Stomach (tissue), 9 donors: Measurements from ENCODE around the gene KRT81. TPM values are rescaled to one million over a fixed set of nuclear protein-coding genes. Genes with fewer than 3 reads are reported as not detected.

ENCODE experiments used
- DNase-seq, 2 donors: peaks; one replicate each; pipeline versions ENCODE4 v3.0.0 to v3.0.0-alpha.2; 2013 to 2019
- H3K27ac ChIP-seq, 5 donors: fragments of 200-600 bp in 4 of 5; sonication (generic) in 4 of 5; one replicate each; pipeline ENCODE4 v1.5.1; 2013 to 2019; ENCODE audit warnings: mild to moderate bottlenecking in 1 of 5, moderate library complexity in 1 of 5
- H3K27me3 ChIP-seq, 3 donors: fragments of 200-600 bp; sonication (generic); one replicate each; pipeline ENCODE4 v1.5.1; 2017 to 2019; ENCODE audit warnings: mixed run types in 1 of 3
- H3K36me3 ChIP-seq, 4 donors: fragments of 200-600 bp; sonication (generic); 1 replicate in 3 of 4; 2 replicates in 1 of 4; pipeline ENCODE4 v1.5.1; 2016 to 2019
- H3K4me1 ChIP-seq, 4 donors: fragments of 200-600 bp; sonication (generic); one replicate each; pipeline ENCODE4 v1.5.1; 2016 to 2019
- H3K4me3 ChIP-seq, 4 donors: fragments of 200-600 bp; sonication (generic) in 3 of 4; one replicate each; pipeline ENCODE4 v1.5.1; 2016 to 2019; ENCODE audit warnings: mild to moderate bottlenecking in 1 of 4
- H3K9me3 ChIP-seq, 4 donors: fragments of 200-600 bp; sonication (generic); one replicate each; pipeline ENCODE4 v1.5.1; 2016 to 2019
- EP300 ChIP-seq: sonication (generic); formaldehyde crosslinking; IDR thresholded peaks from one replicate; pipeline ENCODE4 v1.6.1; 2017; ENCODE audit warnings: antibody characterized with exemption
- POLR2A ChIP-seq, 4 donors: fragments of 450-650 bp; IDR thresholded peaks; one replicate each; pipeline ENCODE4 v1.6.1; 2016; ENCODE audit warnings: antibody characterized with exemption in 4 of 4, control low read depth in 2 of 4, mild to moderate bottlenecking in 1 of 4, moderate library complexity in 1 of 4
- POLR2AphosphoS5 ChIP-seq, 3 donors: sonication (generic); formaldehyde crosslinking; IDR thresholded peaks; one replicate each; pipeline ENCODE4 v1.6.1; 2016; ENCODE audit warnings: antibody characterized with exemption in 3 of 3
- WGBS, 5 donors: extraction: QIAGEN DNeasy Blood & Tissue Kit in 3 of 5; methylation state at CpG; one replicate each; pipeline versions ENCODE4 v1.1.5 to v1.1.7; 2013 to 2018; 5-methylcytosine and 5-hydroxymethylcytosine counted together
- intact Hi-C: fragments of 100-400 bp; cut with DNase I; formaldehyde crosslinking; loops from one replicate; pipeline ENCODE4 v1.15.1; 2023; ENCODE audit warnings: low total_unique reads
- polyA plus RNA-seq, 3 donors: library from polyadenylated mRNA; stranded (reverse); fragments of 200-250 nt; gene quantifications; one replicate each; pipeline ENCODE4 v1.2.3, GENCODE V29; 2013
- total RNA-seq, 5 donors: library from RNA; depleted of rRNA; stranded (reverse); fragments of >200 nt; gene quantifications; one replicate each; pipeline versions ENCODE4 v1.1.0 to v1.2.3, GENCODE V29; 2014 to 2016
- TF ChIP-seq, protein P1 (sequence below), 7 experiments: fragments of 450-650 bp in 4 of 7; fragments of 200-600 bp in 3 of 7; sonication (generic) in 3 of 7; IDR thresholded peaks; one replicate each; pipeline ENCODE4 v1.5.1; 2016 to 2019; ENCODE audit warnings: antibody characterized with exemption in 7 of 7, control low read depth in 2 of 7, mild to moderate bottlenecking in 1 of 7
- donor health status: healthy with polysubstance abuse.
- donor health status: Bipolar disorder and iron deficiency.
- donor health status: healthy.

KRT81 gene
- total and polyA plus RNA-seq, 8 donors = 0.15 TPM; not detected in 7

DNA sequence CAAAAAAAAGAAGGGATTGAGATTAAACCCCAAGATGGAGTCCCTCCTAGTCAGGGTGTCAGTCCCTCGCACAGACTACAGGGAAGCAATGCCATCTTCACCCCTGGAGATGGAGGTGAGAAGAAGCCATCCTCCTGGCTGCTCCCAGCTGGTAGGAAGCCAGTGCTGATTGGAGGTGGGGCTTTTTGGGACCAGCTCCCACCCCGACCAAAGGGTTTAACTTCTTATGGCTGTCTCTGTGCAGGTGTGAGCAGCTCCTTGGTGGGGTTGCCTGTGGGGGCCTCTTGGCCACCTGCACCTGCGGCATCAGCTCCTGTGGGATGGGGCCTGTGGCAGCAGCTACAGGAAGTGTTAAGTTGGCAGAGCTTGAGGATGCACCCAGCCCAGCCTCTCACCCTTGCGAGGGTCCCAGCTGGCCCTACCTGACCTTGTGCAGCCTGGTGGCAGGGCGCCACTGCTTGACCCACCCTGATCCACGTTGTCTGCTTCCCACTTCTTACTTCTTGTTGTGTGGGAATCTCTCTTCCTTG lies 20.7 kb downstream of the KRT81 start:
- H3K9me3 ChIP-seq = no peaks in the 10 kb centered on the region
- no peak overlapping the region for H3K27ac ChIP-seq
- H3K4me3 ChIP-seq = no peak overlapping the region
- TF ChIP-seq POLR2A (IDR thresholded peaks at IDR 0.05) = no peak
- TF ChIP-seq EP300 = no peak
- no peak for TF ChIP-seq POLR2AphosphoS5 (IDR thresholded peaks at IDR 0.05)
- TF ChIP-seq, protein P1, sequence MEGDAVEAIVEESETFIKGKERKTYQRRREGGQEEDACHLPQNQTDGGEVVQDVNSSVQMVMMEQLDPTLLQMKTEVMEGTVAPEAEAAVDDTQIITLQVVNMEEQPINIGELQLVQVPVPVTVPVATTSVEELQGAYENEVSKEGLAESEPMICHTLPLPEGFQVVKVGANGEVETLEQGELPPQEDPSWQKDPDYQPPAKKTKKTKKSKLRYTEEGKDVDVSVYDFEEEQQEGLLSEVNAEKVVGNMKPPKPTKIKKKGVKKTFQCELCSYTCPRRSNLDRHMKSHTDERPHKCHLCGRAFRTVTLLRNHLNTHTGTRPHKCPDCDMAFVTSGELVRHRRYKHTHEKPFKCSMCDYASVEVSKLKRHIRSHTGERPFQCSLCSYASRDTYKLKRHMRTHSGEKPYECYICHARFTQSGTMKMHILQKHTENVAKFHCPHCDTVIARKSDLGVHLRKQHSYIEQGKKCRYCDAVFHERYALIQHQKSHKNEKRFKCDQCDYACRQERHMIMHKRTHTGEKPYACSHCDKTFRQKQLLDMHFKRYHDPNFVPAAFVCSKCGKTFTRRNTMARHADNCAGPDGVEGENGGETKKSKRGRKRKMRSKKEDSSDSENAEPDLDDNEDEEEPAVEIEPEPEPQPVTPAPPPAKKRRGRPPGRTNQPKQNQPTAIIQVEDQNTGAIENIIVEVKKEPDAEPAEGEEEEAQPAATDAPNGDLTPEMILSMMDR (IDR thresholded peaks at IDR 0.05) = no peak
- no peak for DNase-seq
- no peaks in the 10 kb centered on the region for H3K4me1 ChIP-seq
- peaks cover 0 to 12% (median 0%) of the 10 kb centered on the region in 3 donors for H3K27me3 ChIP-seq
- intact Hi-C loops = no loop called here
- 75 to 86% (median 80%) methylated on average over 5 to 6 of the region's 6 CpGs for WGBS, 5 donors
- no peaks in the 10 kb centered on the region for H3K36me3 ChIP-seq

DNA sequence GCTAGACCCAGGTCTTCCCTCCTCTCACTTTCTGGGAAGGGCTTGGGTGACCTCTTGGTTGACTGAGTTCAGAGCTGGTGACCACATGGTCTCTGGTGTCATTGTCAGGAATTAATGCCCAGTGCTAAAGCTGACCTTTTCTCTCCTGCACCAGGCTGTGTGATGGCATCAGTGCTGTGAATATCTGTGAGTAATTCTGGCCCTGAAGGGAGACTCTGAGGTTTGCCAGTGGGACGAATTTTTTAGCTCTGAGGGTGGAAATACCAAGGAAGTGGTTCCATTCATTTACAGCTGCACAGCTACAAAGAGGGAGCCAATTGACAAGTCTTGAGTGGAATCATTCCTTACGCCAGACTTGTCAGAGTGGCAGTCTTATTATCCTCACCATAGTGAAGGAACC lies 23.1 kb downstream of the KRT81 start:
- Histone ChIP-seq H3K4me1 (no peaks in the 10 kb centered on the region), H3K27ac (no peak overlapping the region), H3K27me3 (peaks cover 0 to 17% (median 0%) of the 10 kb centered on the region in 3 donors), H3K4me3 (no peak overlapping the region), H3K9me3 (no peaks in the 10 kb centered on the region), H3K36me3 (no peaks in the 10 kb centered on the region)
- no peak for DNase-seq
- TF ChIP-seq, protein P1 (IDR thresholded peaks at IDR 0.05) = no peak
- TF ChIP-seq POLR2AphosphoS5 (IDR thresholded peaks at IDR 0.05) (no peak), EP300 (no peak), POLR2A (IDR thresholded peaks at IDR 0.05) (no peak)
- intact Hi-C loops = no loop called here
- WGBS, 5 donors = 77 to 84% (median 80%) methylated on average over 2 of the region's 2 CpGs

DNA sequence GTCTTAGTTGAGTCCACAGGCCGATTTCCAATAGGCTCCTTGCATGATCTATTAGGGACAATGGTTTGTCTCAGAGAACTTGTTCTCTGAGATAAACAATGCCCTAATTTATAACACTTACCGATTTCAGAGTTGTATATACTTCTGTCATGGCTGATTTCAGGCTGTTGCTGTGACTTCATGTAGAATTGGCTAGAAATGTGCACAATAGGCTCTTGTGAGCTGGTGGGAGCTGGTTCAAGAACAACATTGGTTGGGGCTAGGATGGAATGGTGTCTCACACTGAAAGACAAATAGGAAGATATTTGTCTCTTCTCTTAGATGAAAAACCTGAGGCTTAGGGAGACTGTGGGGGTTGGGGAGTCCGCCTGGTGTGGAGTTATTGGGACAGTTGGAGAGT lies 23.6 kb downstream of the KRT81 start:
- no peak overlapping the region for H3K4me3 ChIP-seq
- DNase-seq = no peak
- peaks cover 0 to 19% (median 0%) of the 10 kb centered on the region in 3 donors for H3K27me3 ChIP-seq
- no peaks in the 10 kb centered on the region for H3K36me3 ChIP-seq
- H3K9me3 ChIP-seq = no peaks in the 10 kb centered on the region
- no peaks in the 10 kb centered on the region for H3K4me1 ChIP-seq
- 78 to 87% (median 87%) methylated on average over 3 of the region's 3 CpGs for WGBS, 5 donors
- no peak for TF ChIP-seq EP300
- no peak for TF ChIP-seq POLR2AphosphoS5 (IDR thresholded peaks at IDR 0.05)
- TF ChIP-seq POLR2A (IDR thresholded peaks at IDR 0.05) = no peak
- TF ChIP-seq, protein P1 (IDR thresholded peaks at IDR 0.05) = no peak
- H3K27ac ChIP-seq = no peak overlapping the region
- intact Hi-C loops = no loop called here

DNA sequence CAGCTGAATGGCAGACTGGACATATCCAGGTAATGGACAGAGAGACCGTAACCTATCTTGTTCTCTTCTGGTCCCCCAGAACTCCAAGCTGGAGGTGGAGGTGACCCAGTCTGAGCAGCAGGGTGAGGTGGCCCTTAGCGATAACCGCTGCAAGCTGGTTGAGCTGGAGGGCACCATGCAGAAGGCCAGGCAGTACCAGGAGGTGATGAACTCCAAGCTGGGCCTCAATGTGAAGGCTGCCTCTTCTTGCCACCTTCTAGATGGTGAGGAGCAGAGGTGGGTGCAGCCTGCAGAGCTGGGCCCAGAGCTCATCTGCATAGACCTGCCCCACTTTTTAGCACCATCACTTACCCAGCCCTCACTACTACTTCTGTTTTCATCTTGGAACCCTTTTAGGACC lies 24.1 kb downstream of the KRT81 start:
- WGBS, 5 donors = 98 to 100% (median 100%) methylated on average over 1 to 3 of the region's 3 CpGs
- no peaks in the 10 kb centered on the region for H3K4me1 ChIP-seq
- H3K4me3 ChIP-seq = no peak overlapping the region
- DNase-seq = no peak
- peaks cover 0 to 23% (median 0%) of the 10 kb centered on the region in 3 donors for H3K27me3 ChIP-seq
- H3K9me3 ChIP-seq = no peaks in the 10 kb centered on the region
- H3K36me3 ChIP-seq = no peaks in the 10 kb centered on the region
- intact Hi-C loops = no loop called here
- H3K27ac ChIP-seq = no peak overlapping the region
- TF ChIP-seq POLR2A (IDR thresholded peaks at IDR 0.05) (no peak), POLR2AphosphoS5 (IDR thresholded peaks at IDR 0.05) (no peak), EP300 (no peak)
- TF ChIP-seq, protein P1 (IDR thresholded peaks at IDR 0.05) = no peak
